LNCaP clone FGC (cell line): Measurements from ENCODE around the gene CACNG4.

Experiments used
- DNase-seq: peaks from one replicate; pipeline ENCODE4 v3.0.0-alpha.2; 2011; ENCODE audit warnings: low read depth
- H3K4me3 ChIP-seq: 2 replicates; pipeline ENCODE4 v1.5.1; 2011; ENCODE audit warnings: mild to moderate bottlenecking, low read depth, low read length, control low read depth
- TF ChIP-seq, protein P1 (sequence below): IDR thresholded peaks from 2 replicates; pipeline ENCODE4 v1.5.1; 2012; ENCODE audit warnings: mild to moderate bottlenecking; ENCODE audit not compliant: control insufficient read depth, insufficient read depth; ENCODE audit errors: extremely low read depth

Gene CACNG4

DNA sequence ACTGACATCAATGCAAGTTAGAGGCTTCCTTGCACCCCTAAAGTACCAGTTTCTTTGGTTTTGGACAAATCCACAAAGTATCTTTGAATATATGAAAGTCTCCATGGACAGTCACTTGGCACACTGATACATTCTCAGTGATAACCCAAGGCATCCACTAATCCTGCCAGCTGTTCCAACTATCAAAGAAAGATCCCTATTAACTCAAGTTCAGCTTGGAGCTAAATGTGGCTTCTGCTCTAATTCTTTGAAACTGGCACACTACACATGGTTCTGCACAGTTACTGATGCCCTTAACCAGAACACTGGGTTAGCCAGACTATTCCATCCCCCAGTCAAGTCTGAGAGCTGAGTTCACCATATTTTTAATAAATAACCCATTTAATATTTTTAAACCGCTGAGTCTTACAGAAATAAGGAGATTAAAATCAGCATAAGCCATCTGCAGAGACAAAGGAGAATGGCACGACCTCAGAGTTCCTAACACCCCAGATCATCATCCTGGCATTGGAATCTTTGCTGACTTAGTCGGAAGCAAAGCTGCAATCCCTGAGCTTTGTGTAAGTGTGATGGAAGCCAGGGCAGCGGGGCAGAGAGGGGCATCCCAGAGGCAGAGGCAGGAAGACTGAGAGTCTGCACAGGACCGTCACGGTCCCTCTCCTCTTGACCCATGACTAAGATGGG lies 86.1 kb downstream of the CACNG4 start:
- no peak for DNase-seq
- no peak overlapping the region for H3K4me3 ChIP-seq
- TF ChIP-seq, protein P1, sequence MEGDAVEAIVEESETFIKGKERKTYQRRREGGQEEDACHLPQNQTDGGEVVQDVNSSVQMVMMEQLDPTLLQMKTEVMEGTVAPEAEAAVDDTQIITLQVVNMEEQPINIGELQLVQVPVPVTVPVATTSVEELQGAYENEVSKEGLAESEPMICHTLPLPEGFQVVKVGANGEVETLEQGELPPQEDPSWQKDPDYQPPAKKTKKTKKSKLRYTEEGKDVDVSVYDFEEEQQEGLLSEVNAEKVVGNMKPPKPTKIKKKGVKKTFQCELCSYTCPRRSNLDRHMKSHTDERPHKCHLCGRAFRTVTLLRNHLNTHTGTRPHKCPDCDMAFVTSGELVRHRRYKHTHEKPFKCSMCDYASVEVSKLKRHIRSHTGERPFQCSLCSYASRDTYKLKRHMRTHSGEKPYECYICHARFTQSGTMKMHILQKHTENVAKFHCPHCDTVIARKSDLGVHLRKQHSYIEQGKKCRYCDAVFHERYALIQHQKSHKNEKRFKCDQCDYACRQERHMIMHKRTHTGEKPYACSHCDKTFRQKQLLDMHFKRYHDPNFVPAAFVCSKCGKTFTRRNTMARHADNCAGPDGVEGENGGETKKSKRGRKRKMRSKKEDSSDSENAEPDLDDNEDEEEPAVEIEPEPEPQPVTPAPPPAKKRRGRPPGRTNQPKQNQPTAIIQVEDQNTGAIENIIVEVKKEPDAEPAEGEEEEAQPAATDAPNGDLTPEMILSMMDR: no peak

DNA sequence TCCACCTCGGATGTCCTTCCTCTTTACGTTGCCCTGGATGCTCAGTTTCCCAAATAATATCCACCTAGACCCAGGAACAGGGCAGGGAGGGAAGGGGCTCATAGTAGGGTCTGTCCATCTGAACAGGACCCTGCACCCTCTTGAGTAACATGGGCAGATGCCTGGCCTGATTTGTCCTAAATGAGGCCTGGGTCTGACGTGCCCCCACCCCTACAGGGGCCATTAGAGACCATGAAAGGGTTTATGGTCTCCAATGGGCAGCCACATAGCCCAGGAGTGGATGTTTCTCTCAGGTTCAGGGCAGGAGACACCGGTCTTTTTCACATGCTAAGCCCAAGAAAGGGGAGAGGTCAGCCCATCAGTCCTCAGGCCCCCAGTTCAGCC lies 86.6 kb downstream of the CACNG4 start:
- no peak for DNase-seq

DNA sequence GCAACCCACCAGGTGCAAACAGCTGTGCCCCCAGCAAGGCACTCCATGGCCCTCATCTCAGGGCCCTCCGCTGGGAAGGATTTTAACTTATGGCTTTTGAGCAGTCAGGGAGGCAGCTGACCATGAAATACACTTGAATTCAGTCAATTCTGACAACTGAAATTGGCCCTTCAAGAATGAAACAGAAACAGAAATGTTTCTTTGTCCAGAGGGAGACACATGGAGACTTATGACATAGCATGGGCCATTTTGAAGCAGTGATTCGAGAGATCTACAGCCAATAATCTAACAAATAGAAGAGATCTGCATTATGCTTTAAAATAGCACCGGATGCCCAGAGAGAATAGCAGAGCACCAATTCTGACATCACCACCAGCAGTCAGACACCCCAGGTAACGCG lies 87.3 kb downstream of the CACNG4 start:
- no peak overlapping the region for H3K4me3 ChIP-seq
- no peak for DNase-seq
- TF ChIP-seq, protein P1: no peak

More for the DNA sequence above, 86.6 kb downstream of the CACNG4 start:
- H3K4me3 ChIP-seq: no peak overlapping the region
- TF ChIP-seq, protein P1: no peak

DNA sequence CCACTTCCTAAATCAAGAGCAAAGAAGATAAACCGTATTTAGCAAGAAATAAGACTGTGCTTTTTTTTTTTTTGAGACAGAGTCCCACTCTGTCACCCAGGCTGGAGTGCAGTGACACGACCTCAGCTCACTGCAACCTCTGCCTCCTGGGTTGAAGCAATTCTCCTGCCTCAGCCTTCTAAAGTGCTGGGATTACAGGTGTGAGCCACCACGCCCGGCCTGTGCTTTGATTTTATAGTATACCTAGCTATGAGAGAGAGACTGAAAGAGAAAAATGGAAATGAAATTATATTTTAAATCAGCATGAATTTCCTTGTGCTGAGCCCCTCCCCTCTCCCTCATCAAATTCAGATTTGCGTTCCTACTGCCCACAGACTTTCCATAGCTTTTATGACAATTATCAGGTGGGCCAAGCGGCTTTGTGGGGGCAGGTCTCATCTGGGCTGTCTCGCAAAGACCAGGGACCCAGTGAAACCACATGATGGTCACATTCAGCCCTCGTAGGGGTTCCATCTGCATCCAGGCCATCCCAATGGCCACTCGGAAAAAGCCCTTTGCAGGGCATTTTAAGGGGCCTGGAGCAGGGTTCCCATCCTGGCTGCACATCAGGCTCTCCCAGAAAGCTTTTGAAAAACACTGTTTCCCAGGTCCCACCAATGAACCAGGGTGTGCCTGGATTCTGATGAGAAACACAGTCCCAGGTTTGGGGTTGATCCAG lies 88.4 kb downstream of the CACNG4 start:
- TF ChIP-seq, protein P1: no peak
- no peak for DNase-seq

DNA sequence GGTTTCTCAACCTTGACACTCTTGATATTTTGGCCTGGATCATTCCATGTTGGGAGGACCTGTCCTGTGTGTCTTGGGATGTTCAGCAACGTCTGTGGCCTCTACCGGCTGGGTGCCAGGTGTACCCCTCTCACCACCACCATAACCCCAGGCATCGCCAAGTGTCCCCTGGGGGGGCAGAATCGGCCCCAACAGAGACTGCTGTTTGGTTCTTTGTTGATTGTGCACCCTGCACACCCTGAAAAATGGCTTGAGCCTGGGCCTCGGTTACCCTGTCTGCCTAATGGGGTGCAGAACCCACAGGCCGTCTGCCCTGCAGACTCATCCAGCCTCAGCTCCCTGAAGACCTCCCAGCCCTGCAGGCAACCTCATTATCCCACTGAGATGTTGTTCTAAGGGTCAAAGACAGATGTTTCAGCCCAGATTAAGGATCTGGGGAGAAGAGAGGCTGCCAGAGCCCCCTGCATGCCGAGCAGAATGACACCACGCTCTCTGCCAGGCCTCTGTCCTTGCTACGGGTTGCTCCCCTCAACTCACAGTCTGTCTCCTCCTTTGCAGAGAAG lies 89.0 kb downstream of the CACNG4 start:
- TF ChIP-seq, protein P1: no peak
- DNase-seq: no peak
- no peak overlapping the region for H3K4me3 ChIP-seq

More for the DNA sequence above, 88.4 kb downstream of the CACNG4 start:
- no peak overlapping the region for H3K4me3 ChIP-seq

DNA sequence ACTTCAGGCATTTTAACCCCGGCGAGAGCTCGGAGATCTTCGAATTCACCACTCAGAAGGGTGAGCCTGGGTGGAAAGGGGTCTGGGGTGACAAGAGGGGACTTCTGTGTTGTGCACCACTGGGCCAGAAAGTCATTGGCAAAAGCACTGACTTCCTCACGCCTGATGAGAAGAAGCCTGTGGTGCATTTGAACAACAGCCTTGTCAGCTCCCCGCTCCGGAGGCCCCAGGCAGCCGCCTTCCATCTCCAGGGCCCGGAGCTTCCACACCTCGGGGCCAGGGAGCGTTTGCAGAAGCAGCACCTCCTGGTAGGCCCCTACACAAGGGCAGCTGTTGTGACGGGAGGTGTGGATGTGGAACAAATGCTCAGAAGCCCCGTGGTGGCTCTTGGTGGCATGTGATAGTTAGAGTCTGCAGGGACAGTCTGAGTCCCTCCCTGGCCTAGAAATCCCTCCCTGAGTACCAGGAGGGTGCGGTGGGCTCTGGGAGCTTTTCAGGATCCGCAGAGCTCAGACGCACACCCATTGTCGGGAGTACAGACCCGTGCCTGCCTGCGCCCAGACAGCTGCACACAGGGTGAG lies 89.6 kb downstream of the CACNG4 start:
- no peak overlapping the region for H3K4me3 ChIP-seq
- TF ChIP-seq, protein P1: no peak
- no peak for DNase-seq
